Kidney epithelial cell (primary cell): ENCODE data around the gene NDNF. TPM values are rescaled to one million over a fixed set of nuclear protein-coding genes. Genes with fewer than 3 reads are reported as not detected.

Source experiments
- DNase-seq: peaks from one replicate; pipeline ENCODE4 v3.0.0-alpha.2; 2010; ENCODE audit warnings: low read depth
- H3K27me3 ChIP-seq: 2 replicates; pipeline ENCODE4 v1.6.0; 2011; ENCODE audit warnings: low read length; ENCODE audit not compliant: control insufficient read depth, insufficient read depth
- H3K36me3 ChIP-seq: 2 replicates; pipeline ENCODE4 v1.5.1; 2011; ENCODE audit warnings: low read length; ENCODE audit not compliant: control insufficient read depth, insufficient read depth
- H3K4me3 ChIP-seq: 2 replicates; pipeline ENCODE4 v1.5.1; 2011; ENCODE audit warnings: low read depth, mild to moderate bottlenecking, control low read depth, low read length
- CTCF ChIP-seq: IDR thresholded peaks from 2 replicates; pipeline ENCODE4 v1.5.1; 2011; ENCODE audit warnings: mild to moderate bottlenecking, moderate library complexity, low read length, control low read depth, inconsistent platforms; ENCODE audit not compliant: insufficient read depth, poor library complexity, severe bottlenecking
- total RNA-seq: library from RNA; depleted of rRNA; stranded (reverse); fragments of >200 nt; gene quantifications from 2 replicates; pipeline ENCODE4 v1.2.3, GENCODE V29; 2015

NDNF gene
- total RNA-seq: 0.08 and 0.21 TPM in 2 replicates

GRCh38 chr4:121072224-121073003 is at the start of gene NDNF:
Gene NDNF, minus strand, starts transcription at chr4:121072535. Its CDS starts 26,698 bp downstream, at chr4:121045837.
- TF ChIP-seq CTCF: no peak

GRCh38 chr4:121119715-121120114 is 47.4 kb upstream of the NDNF start:
- Histone ChIP-seq H3K27me3 (no peaks in the 10 kb centered on the region), H3K36me3 (no peaks in the 10 kb centered on the region), H3K4me3 (no peak overlapping the region)
- TF ChIP-seq CTCF: no peak
- DNase-seq: no peak

More at GRCh38 chr4:121072224-121073003, at the start of gene NDNF:
- Histone ChIP-seq H3K27me3 (peaks cover 24% of the 10 kb centered on the region), H3K36me3 (no peaks in the 10 kb centered on the region), H3K4me3 (peak within 1 kb of the TSS; percentile 48)
- DNase-seq: no peak

- no peak for DNase-seq
- no peak for TF ChIP-seq CTCF
- H3K27me3 ChIP-seq: no peaks in the 10 kb centered on the region
- H3K36me3 ChIP-seq: no peaks in the 10 kb centered on the region
- no peak overlapping the region for H3K4me3 ChIP-seq
These were observed 46.0 kb upstream of the NDNF start for GRCh38 chr4:121118344-121118743.

GRCh38 chr4:121114756-121115155 is 42.4 kb upstream of the NDNF start:
- Histone ChIP-seq H3K4me3 (no peak overlapping the region), H3K36me3 (no peaks in the 10 kb centered on the region), H3K27me3 (no peaks in the 10 kb centered on the region)
- no peak for TF ChIP-seq CTCF
- no peak for DNase-seq

- Histone ChIP-seq H3K27me3 (no peaks in the 10 kb centered on the region), H3K36me3 (no peaks in the 10 kb centered on the region), H3K4me3 (no peak overlapping the region)
- DNase-seq: no peak
- TF ChIP-seq CTCF: peak; percentile 36
These were observed 40.2 kb upstream of the NDNF start for GRCh38 chr4:121112530-121112929.

GRCh38 chr4:121108557-121108956 is 36.2 kb upstream of the NDNF start:
- no peaks in the 10 kb centered on the region for H3K27me3 ChIP-seq
- no peak overlapping the region for H3K4me3 ChIP-seq
- TF ChIP-seq CTCF: no peak
- DNase-seq: no peak
- H3K36me3 ChIP-seq: no peaks in the 10 kb centered on the region
